ACC112 (cell line): Measurements from ENCODE around the gene HIF3A.

Experiments
- H2AFZ ChIP-seq: fragments of 200-600 bp; sonication (generic); one replicate; pipeline ENCODE4 v1.6.0; 2017; ENCODE audit warnings: antibody characterized with exemption, low read length; ENCODE audit not compliant: unreplicated experiment
- H3K27ac ChIP-seq: fragments of 200-600 bp; sonication (generic); 2 replicates; pipeline ENCODE4 v1.5.1; 2014; ENCODE audit warnings: low read depth, mild to moderate bottlenecking, antibody characterized with exemption, low read length, moderate library complexity
- H3K27me3 ChIP-seq: fragments of 200-600 bp; sonication (generic); 2 replicates; pipeline ENCODE4 v1.6.1; 2014; ENCODE audit warnings: mild to moderate bottlenecking, antibody characterized with exemption, low read length, moderate library complexity, mixed read lengths; ENCODE audit not compliant: insufficient read depth
- H3K36me3 ChIP-seq: fragments of 200-600 bp; sonication (generic); 2 replicates; pipeline ENCODE4 v1.6.1; 2016; ENCODE audit warnings: mild to moderate bottlenecking, antibody characterized with exemption, low read length, moderate library complexity, mixed read lengths; ENCODE audit not compliant: insufficient read depth
- H3K4me1 ChIP-seq: fragments of 200-600 bp; sonication (generic); one replicate; pipeline ENCODE4 v1.6.1; 2016; ENCODE audit warnings: low read length, mixed read lengths; ENCODE audit not compliant: insufficient read depth, unreplicated experiment, control insufficient read depth
- H3K4me3 ChIP-seq: fragments of 200-600 bp; sonication (generic); 2 replicates; pipeline ENCODE4 v1.5.1; 2014; ENCODE audit warnings: mild to moderate bottlenecking, low read depth, low read length
- H3K79me2 ChIP-seq: fragments of 200-600 bp; sonication (generic); one replicate; pipeline ENCODE4 v1.6.0; 2016; ENCODE audit warnings: low read length; ENCODE audit not compliant: control insufficient read depth, unreplicated experiment, insufficient read depth

Gene HIF3A

DNA sequence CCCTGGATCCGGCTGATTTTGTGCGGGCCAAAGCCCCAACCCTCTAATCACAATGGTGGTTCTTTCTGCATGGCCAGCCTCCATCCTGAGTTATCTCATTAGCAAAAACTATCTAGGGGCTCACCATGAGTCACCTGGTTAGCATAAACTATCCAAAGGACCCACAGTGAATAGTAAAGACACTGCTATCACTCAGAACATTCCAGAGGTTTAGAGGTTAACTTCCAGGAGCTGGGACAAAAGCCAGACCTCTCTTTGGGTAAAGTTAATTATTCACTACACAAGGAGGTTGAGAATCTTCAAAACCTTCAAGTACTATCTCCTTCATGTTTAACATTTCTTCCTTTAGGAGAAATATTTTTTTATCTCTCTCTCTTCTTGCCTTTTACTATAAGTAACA is 31.2 kb downstream of the HIF3A start:
- no peak overlapping the region for H2AFZ ChIP-seq
- no peaks in the 10 kb centered on the region for H3K4me1 ChIP-seq
- H3K36me3 ChIP-seq, result peaks cover 39% of the 10 kb centered on the region
- no peaks in the 10 kb centered on the region for H3K79me2 ChIP-seq
- H3K27ac ChIP-seq, result no peak overlapping the region
- H3K27me3 ChIP-seq, result no peaks in the 10 kb centered on the region
- no peak overlapping the region for H3K4me3 ChIP-seq

DNA sequence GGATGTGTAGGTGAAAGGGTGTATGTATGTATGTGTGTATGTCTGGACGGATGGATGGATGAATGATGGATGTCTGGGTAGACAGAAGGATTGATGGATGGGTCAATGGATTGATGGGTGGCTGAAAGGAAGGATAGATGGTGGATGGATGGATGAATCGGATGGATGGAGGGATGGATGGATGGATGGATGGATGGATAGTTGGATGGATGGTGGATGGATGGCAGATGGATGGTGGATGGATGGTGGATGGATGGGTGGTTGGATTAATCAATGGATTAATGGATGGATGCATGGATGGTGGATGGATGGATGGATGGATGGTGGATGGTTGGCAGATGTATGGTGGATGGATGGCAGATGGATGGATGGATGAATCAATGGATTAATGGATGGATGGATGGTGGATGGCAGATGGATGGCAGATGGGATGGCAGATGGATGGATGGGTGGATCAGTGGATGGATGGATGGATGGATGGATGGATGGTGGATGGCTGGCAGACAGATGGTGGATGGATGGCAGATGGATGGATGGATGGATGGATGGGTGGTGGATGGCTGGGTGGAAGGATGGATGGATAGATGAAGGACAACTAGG is 33.6 kb downstream of the HIF3A start:
- Histone ChIP-seq H3K79me2 (no peaks in the 10 kb centered on the region), H3K4me1 (no peaks in the 10 kb centered on the region), H3K4me3 (no peak overlapping the region), H3K36me3 (peaks cover 30% of the 10 kb centered on the region), H3K27ac (no peak overlapping the region), H2AFZ (no peak overlapping the region), H3K27me3 (no peaks in the 10 kb centered on the region)

DNA sequence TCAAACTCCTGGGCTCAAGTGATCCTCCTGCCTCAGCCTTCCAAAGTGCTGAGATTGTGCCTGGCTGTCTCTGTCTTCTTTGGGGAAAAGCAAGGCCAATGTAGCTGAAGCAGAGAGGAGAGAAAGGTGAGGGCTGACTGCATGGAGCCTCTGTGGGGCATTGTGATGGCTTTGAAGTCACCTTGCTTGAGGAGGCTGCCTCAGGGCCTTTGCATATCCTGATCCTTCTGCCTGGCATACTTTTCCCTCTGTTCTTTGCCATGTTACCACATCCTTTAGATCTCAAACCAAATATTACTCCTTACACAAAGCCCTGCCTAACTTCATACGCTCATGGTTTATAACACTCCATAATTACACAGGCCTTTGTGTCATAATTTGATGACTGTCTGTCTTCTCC is 40.6 kb downstream of the HIF3A start:
- H3K27me3 ChIP-seq, result no peaks in the 10 kb centered on the region
- no peaks in the 10 kb centered on the region for H3K79me2 ChIP-seq
- H3K36me3 ChIP-seq, result no peaks in the 10 kb centered on the region
- H3K4me3 ChIP-seq, result no peak overlapping the region
- no peak overlapping the region for H3K27ac ChIP-seq
- no peaks in the 10 kb centered on the region for H3K4me1 ChIP-seq
- H2AFZ ChIP-seq, result no peak overlapping the region

DNA sequence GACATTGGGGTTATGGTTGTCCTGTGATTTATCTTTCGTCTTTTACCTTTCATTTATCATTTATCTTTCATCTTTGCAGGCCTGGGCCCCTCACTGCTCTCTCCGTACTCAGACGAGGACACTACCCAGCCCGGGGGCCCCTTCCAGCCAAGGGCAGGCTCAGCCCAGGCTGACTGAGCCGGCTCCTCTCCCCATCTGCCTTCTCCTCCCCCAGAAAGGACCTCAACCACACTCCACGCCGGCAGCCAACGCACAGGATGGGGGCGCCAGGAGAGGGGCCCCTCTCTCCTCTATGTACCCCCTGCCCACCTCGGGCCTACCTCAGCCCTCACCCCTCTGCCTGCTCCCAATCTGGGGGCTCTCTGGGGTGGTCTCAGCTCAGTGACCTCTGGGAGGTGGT is 42.6 kb downstream of the HIF3A start:
- H3K36me3 ChIP-seq, result no peaks in the 10 kb centered on the region

DNA sequence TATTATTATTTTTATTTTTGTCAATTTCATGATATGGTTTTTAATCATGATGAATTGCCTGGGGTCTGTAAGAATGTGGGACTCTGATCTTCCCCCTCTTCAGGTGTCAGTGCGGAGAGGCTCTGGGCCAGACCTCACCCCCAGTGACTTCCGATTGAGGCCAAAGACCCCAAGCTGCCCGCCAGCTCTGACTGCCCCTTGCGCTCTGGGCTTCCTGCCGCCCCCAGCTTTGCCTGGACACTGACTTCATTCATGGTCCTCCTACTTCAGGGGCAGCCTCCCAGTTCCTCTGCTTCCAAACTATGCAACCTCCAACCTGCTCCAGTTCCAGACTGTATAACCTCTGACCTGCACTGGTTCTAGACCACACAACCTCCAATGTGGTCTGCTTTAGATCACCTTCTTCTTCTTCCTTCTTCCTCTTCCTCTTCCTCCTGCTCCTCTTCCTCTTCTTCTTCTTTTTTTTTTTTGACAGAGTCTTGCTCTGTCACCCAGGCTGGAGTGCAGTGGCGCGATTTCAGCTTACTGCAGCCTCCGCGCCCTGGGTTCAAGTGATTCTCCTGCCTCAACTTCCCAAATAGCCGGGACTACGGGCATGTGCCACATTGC is 43.3 kb downstream of the HIF3A start:
- Histone ChIP-seq H3K36me3 (no peaks in the 10 kb centered on the region), H3K4me1 (no peaks in the 10 kb centered on the region), H3K4me3 (no peak overlapping the region), H2AFZ (no peak overlapping the region), H3K27ac (no peak overlapping the region), H3K79me2 (no peaks in the 10 kb centered on the region), H3K27me3 (no peaks in the 10 kb centered on the region)

More for the DNA sequence above, 42.6 kb downstream of the HIF3A start:
- Histone ChIP-seq H3K4me3 (no peak overlapping the region), H3K27ac (no peak overlapping the region), H3K79me2 (no peaks in the 10 kb centered on the region), H3K27me3 (no peaks in the 10 kb centered on the region), H3K4me1 (no peaks in the 10 kb centered on the region), H2AFZ (no peak overlapping the region)

DNA sequence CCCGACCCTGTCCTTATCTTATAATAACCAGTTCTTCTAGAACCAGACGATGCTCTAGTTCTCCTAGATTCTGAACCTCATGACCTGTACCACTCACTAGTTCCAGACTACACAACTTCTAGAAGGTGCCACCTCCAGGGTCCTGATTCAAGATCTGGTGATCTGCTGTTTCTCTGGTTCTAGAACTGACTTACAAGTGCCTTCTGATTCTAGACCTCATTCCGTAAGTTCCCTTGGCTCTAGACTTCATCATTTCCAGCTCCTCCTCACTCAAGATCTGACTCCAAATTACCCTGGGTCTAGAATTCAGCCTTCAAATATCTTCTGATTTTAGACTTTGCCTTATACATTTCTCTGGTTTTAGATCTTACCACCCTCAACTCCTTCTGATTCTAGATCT is 45.1 kb downstream of the HIF3A start:
- Histone ChIP-seq H3K27ac (no peak overlapping the region), H3K36me3 (no peaks in the 10 kb centered on the region), H3K4me3 (no peak overlapping the region), H3K79me2 (no peaks in the 10 kb centered on the region), H2AFZ (no peak overlapping the region), H3K27me3 (no peaks in the 10 kb centered on the region), H3K4me1 (no peaks in the 10 kb centered on the region)

DNA sequence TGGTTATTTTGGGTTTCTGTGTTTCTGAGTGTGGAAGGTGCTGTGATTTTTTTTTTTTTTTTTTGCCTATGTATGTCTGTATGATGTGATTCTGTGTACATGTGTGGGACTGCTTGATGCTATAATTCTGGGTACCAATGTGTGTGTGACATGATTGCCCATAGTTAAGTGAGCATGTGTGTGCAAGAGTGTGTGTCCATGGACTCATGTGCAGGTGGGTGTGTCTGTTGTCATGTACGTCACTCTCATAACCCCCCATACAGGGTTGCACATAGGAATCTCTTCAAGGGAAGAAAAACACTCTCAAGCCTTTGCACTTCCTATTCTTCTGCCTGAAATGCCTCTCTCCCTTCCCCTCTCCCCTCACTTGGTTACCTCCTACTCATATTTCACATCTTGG is 47.5 kb downstream of the HIF3A start:
- no peak overlapping the region for H2AFZ ChIP-seq
- peaks cover 3% of the 10 kb centered on the region for H3K4me1 ChIP-seq
- H3K27ac ChIP-seq, result no peak overlapping the region
- no peaks in the 10 kb centered on the region for H3K27me3 ChIP-seq
- H3K36me3 ChIP-seq, result no peaks in the 10 kb centered on the region
- H3K79me2 ChIP-seq, result peaks cover 20% of the 10 kb centered on the region
- no peak overlapping the region for H3K4me3 ChIP-seq

DNA sequence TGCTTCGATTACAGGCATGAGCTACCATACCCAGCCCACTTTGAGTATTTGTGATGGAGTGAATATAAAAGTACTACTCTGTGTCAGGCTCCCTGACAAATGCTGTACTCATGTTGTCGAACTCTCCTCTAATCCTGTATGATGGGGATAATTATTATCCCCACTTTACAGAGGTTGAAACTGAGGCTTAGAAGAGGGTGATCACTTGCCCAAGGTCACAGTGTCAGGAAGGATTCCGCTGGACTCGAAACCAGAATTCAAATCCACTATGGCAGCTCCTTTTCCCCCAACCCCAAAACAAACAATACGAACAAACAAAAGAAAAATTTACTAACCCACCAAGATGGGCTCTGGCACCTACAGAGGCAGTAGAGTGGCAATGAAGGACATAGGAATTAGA is 48.3 kb downstream of the HIF3A start:
- no peak overlapping the region for H3K27ac ChIP-seq
- H3K27me3 ChIP-seq, result no peaks in the 10 kb centered on the region
- no peak overlapping the region for H2AFZ ChIP-seq
- peaks cover 4% of the 10 kb centered on the region for H3K4me1 ChIP-seq
- no peaks in the 10 kb centered on the region for H3K36me3 ChIP-seq
- no peak overlapping the region for H3K4me3 ChIP-seq
- peaks cover 28% of the 10 kb centered on the region for H3K79me2 ChIP-seq

DNA sequence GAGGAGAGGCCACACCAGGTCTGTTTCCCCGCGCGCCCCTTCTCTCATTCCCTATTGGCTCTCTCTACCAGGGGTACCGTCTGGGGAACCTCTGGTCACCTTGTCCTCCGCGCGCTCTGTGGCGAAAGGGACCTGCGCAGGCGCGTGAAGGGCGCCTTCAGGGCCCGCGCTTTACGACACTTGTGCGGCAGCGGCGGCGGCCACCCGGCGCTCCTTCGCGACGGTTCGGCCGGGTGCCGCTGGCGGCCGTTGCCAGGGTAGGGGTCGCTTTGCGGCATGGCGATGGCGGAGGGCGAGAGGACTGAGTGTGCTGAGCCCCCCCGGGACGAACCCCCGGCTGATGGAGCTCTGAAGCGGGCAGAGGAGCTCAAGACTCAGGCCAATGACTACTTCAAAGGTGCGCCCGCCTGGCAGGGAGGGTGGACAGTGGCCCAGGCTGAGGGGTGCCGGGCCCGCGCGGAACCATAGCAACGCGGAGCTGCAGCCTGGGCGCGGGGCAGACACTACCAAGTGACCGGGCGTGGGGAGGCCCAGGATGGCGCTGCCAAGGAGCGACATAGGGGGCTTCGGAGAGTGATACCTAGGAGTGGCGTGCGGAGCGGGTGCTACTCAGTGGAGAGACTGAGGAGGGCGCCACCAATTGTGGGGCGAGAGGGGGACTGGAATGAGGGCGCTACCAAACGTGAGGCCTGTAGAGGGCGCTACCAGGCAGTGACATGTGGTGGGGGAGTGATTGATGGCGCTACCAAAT is 50.2 kb downstream of the HIF3A start, which contains the start of gene PPP5C:
TSS of gene PPP5C (plus strand) at position 267 of the 751 bp plus-strand sequence. CDS start at position 277, 10 bp downstream.
- peaks cover 33% of the 10 kb centered on the region for H3K79me2 ChIP-seq

DNA sequence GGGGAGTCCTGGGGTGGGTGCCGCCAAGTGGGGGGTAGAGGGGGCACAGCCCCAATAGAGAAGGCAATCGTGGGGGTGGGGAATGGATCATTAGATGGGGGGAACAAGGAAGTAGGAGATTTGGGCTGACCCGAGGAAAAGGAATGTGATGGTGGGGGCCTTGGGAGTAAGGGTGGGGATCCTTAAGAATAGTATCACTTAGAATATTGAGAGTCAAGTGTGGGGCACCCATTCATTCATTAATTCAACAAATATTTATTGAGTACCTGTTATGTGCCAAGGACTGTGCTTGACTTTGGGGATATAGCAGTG is 50.7 kb downstream of the HIF3A start:
- H3K36me3 ChIP-seq, result no peaks in the 10 kb centered on the region
- H2AFZ ChIP-seq, result no peak overlapping the region
- H3K27me3 ChIP-seq, result no peaks in the 10 kb centered on the region
- H3K79me2 ChIP-seq, result peaks cover 37% of the 10 kb centered on the region
- peak overlapping the region; percentile 98 for H3K4me3 ChIP-seq
- H3K27ac ChIP-seq, result no peak overlapping the region
- peaks cover 25% of the 10 kb centered on the region for H3K4me1 ChIP-seq

More for the DNA sequence above, 50.2 kb downstream of the HIF3A start, which contains the start of gene PPP5C:
- Histone ChIP-seq H3K27ac (peak within 1 kb of the TSS; percentile 64), H3K4me1 (peaks cover 21% of the 10 kb centered on the region), H3K27me3 (no peaks in the 10 kb centered on the region), H3K36me3 (no peaks in the 10 kb centered on the region), H3K4me3 (peak within 1 kb of the TSS; percentile 98), H2AFZ (peak within 1 kb of the TSS; percentile 94)

DNA sequence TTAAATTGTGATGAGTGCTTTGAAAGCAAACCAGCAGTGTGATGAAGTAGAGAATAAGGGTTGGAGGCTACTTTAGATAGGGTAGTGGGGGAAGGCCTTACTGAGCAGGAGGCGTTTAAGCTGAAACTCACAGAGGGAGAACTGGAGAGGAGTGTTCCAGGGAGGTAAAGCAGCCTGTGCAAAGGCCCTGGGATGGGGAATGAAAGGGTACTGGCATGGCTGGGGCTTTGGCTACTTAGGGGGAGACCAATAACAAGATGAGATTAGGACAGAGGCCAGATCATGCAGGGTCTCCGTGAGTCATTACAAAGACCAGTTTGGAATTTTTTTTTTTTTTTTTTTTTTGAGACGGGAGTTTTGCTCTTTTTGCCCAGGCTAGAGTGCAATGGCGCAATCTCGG is 51.1 kb downstream of the HIF3A start:
- H3K27ac ChIP-seq, result no peak overlapping the region
- no peaks in the 10 kb centered on the region for H3K27me3 ChIP-seq
- H3K4me3 ChIP-seq, result peak overlapping the region; percentile 98
- H3K36me3 ChIP-seq, result no peaks in the 10 kb centered on the region
- no peak overlapping the region for H2AFZ ChIP-seq
- H3K4me1 ChIP-seq, result peaks cover 25% of the 10 kb centered on the region
- H3K79me2 ChIP-seq, result peaks cover 40% of the 10 kb centered on the region
